Measurements from ENCODE around the gene MALSU1. TPM values are rescaled to one million over a fixed set of nuclear protein-coding genes. Genes with fewer than 3 reads are reported as not detected.

Gene MALSU1
- total RNA-seq, 4 donors from 2014 or later, result 42.4 to 70.6 (median 47.2) TPM

GRCh38 chr7:23315366-23315765 is 16.2 kb downstream of the MALSU1 start:
- no peak for DNase-seq (ENCODE audit: low spot score)
- ATAC-seq (ENCODE audit: low FRiP score), result no peak
- TF ChIP-seq CTCF (IDR thresholded peaks at IDR 0.05), result no peak

- DNase-seq (ENCODE audit: low spot score) (no peak), ATAC-seq (ENCODE audit: low FRiP score) (no peak)
- TF ChIP-seq CTCF (IDR thresholded peaks at IDR 0.05), result no peak
Observed at GRCh38 chr7:23331132-23331531, 32.0 kb downstream of the MALSU1 start.

GRCh38 chr7:23332193-23332592 is 33.1 kb downstream of the MALSU1 start:
- TF ChIP-seq CTCF (IDR thresholded peaks at IDR 0.05), result no peak
- ATAC-seq (ENCODE audit: low FRiP score) (no peak), DNase-seq (ENCODE audit: low spot score) (no peak)

GRCh38 chr7:23332910-23333612 is 33.9 kb downstream of the MALSU1 start:
- DNase-seq (ENCODE audit: low spot score) (no peak), ATAC-seq (ENCODE audit: low FRiP score) (peak; percentile 34)
- no peak for TF ChIP-seq CTCF (IDR thresholded peaks at IDR 0.05)

- TF ChIP-seq CTCF (IDR thresholded peaks at IDR 0.05), result no peak
- DNase-seq (ENCODE audit: low spot score) (no peak), ATAC-seq (ENCODE audit: low FRiP score) (peak; percentile 64)
Observed at GRCh38 chr7:23333671-23334246, 34.6 kb downstream of the MALSU1 start.

GRCh38 chr7:23334482-23335056 is 35.4 kb downstream of the MALSU1 start:
- no peak for TF ChIP-seq CTCF (IDR thresholded peaks at IDR 0.05)
- peak; percentile 39 for DNase-seq (ENCODE audit: low spot score)
- ATAC-seq (ENCODE audit: low FRiP score), result peak; percentile 69

- DNase-seq (ENCODE audit: low spot score) (no peak), ATAC-seq (ENCODE audit: low FRiP score) (no peak)
- TF ChIP-seq CTCF (IDR thresholded peaks at IDR 0.05), result no peak
Observed at GRCh38 chr7:23335136-23335535, 36.0 kb downstream of the MALSU1 start.
